ENCODE measurements around the gene SH3PXD2B. TPM values are rescaled to one million over a fixed set of nuclear protein-coding genes. Genes with fewer than 3 reads are reported as not detected.

SH3PXD2B gene
- total RNA-seq, 6 donors from 2014 or later, result 17.1 to 55.5 (median 43.2) TPM

DNA sequence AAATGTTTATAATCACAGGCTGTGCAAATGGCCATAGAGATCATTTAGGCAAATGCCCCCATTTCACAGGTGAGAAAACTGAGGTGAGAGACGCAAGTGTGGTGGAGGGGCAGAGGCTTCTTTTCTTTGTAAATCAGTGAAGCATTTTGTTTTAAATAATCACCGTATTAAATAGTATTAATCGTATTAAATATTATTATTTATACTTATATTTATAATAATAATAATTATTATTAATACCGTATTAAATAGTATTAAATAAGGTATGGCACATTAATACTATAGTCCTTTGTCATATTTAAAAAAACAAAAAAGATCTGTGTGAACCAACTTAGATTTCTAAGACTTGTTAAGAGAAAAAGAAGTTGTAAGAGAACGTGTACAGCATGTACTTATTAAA lies 32.6 kb upstream of the SH3PXD2B start:
- 91 to 94% methylated on average over 5 of the region's 5 CpGs for WGBS, 2 donors
- ATAC-seq (ENCODE audit: low FRiP score in 2 of 2), result no peak

DNA sequence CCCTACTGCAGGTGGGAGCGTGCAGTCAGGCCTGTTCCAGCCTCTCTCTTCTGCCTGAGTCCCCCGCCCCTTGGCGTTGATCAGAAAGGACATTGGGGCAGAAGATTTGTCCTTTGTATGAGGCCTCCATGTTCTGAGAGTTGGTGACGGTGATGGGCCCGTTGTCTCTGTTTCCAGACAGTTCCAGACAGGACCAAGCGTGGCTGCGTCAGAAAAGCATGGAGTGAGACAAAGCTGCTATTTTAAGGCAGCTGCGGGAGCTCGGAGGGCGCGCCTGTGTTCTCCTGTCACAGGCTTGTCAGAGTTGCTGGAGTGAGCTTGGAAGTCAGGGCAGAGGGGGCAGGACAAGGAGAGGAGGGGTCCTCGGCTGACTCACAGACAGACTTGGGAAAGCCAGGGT lies 32.1 kb upstream of the SH3PXD2B start:
- DNase-seq (no peak), ATAC-seq (ENCODE audit: low FRiP score in 2 of 2) (no peak)
- Histone ChIP-seq H3K36me3 (no peaks in the 10 kb centered on the region), H3K9me3 (no peaks in the 10 kb centered on the region), H3K27ac (no peak overlapping the region), H3K27me3 (no peaks in the 10 kb centered on the region), H3K4me3 (no peak overlapping the region), H3K4me1 (no peaks in the 10 kb centered on the region)
- WGBS, 2 donors, result 85 to 88% methylated on average over 12 of the region's 12 CpGs
- TF ChIP-seq, protein P1, sequence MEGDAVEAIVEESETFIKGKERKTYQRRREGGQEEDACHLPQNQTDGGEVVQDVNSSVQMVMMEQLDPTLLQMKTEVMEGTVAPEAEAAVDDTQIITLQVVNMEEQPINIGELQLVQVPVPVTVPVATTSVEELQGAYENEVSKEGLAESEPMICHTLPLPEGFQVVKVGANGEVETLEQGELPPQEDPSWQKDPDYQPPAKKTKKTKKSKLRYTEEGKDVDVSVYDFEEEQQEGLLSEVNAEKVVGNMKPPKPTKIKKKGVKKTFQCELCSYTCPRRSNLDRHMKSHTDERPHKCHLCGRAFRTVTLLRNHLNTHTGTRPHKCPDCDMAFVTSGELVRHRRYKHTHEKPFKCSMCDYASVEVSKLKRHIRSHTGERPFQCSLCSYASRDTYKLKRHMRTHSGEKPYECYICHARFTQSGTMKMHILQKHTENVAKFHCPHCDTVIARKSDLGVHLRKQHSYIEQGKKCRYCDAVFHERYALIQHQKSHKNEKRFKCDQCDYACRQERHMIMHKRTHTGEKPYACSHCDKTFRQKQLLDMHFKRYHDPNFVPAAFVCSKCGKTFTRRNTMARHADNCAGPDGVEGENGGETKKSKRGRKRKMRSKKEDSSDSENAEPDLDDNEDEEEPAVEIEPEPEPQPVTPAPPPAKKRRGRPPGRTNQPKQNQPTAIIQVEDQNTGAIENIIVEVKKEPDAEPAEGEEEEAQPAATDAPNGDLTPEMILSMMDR (IDR thresholded peaks at IDR 0.05), result no peak
- no peak for TF ChIP-seq POLR2A (IDR thresholded peaks at IDR 0.05)
- TF ChIP-seq EP300 (IDR thresholded peaks at IDR 0.05), result no peak
- no peak for TF ChIP-seq POLR2AphosphoS5 (IDR thresholded peaks at IDR 0.05)

More for the DNA sequence above, 32.6 kb upstream of the SH3PXD2B start:
- no peaks in the 10 kb centered on the region for H3K9me3 ChIP-seq
- no peak overlapping the region for H3K27ac ChIP-seq
- no peak overlapping the region for H3K4me3 ChIP-seq
- no peak for TF ChIP-seq POLR2A (IDR thresholded peaks at IDR 0.05)
- TF ChIP-seq EP300 (IDR thresholded peaks at IDR 0.05), result no peak
- TF ChIP-seq, protein P1 (IDR thresholded peaks at IDR 0.05), result no peak
- TF ChIP-seq POLR2AphosphoS5 (IDR thresholded peaks at IDR 0.05), result no peak
- no peaks in the 10 kb centered on the region for H3K36me3 ChIP-seq
- DNase-seq, result no peak
- no peaks in the 10 kb centered on the region for H3K4me1 ChIP-seq
- no peaks in the 10 kb centered on the region for H3K27me3 ChIP-seq

DNA sequence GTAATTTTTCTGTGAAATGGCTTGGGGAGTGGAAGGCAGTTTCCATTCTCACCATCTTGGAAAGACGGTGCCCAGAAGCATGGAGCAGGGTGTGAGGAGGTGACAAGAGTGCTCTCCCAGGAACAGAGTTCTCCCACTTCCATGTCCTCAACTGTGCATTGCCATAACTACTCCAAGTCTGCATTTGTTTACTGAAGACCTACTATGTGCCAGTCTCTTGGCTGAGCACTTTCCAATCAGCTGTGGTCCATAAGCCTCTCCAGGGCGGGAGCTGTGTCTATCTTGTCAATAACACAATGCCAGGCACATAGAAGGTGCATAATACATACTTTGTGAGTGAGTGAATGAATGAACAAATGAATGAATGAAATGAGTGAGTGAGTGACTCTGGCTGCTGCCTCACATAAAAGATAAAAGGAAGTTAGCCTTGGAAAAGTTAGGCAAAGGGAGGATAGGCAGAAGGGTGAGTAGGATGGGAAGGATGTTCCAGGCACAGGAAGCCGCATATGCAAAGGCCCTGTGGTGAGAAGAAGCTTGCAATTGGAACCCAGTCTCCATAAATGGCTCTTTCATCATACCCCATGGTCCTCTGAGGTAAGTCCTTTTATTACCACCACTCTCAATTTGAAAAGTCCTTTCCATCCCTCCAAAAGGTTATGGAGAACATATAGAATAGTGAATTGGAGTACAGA lies 31.3 kb upstream of the SH3PXD2B start:
- no peaks in the 10 kb centered on the region for H3K4me1 ChIP-seq
- no peak overlapping the region for H3K4me3 ChIP-seq
- 73 to 74% methylated on average over 3 of the region's 3 CpGs for WGBS, 2 donors
- ATAC-seq (ENCODE audit: low FRiP score in 2 of 2) (no peak), DNase-seq (no peak)
- TF ChIP-seq POLR2A (IDR thresholded peaks at IDR 0.05) (no peak), EP300 (IDR thresholded peaks at IDR 0.05) (no peak)
- TF ChIP-seq, protein P1 (IDR thresholded peaks at IDR 0.05), result no peak
- H3K27ac ChIP-seq, result no peak overlapping the region
- no peaks in the 10 kb centered on the region for H3K27me3 ChIP-seq
- no peaks in the 10 kb centered on the region for H3K9me3 ChIP-seq
- no peaks in the 10 kb centered on the region for H3K36me3 ChIP-seq

DNA sequence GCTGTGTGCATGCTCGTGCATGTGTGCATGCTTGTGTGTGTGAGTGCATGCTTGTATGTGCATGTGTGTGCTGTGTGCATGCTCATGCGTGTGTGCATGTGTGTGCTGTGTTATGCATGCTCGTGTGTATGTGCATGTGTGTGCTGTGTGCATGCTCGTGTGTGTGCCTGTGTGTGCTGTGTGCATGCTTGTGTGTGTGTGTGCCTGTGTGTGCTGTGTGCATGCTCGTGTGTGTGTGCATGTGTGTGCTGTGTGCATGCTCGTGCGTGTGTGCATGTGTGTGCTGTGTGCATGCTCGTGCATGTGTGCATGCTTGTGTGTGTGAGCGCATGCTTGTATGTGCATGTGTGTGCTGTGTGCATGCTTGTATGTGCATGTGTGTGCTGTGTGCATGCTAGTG lies 30.3 kb upstream of the SH3PXD2B start:
- H3K4me3 ChIP-seq, result no peak overlapping the region
- H3K27ac ChIP-seq, result no peak overlapping the region
- H3K36me3 ChIP-seq, result no peaks in the 10 kb centered on the region
- H3K27me3 ChIP-seq, result no peaks in the 10 kb centered on the region
- H3K9me3 ChIP-seq, result no peaks in the 10 kb centered on the region
- H3K4me1 ChIP-seq, result no peaks in the 10 kb centered on the region
- DNase-seq (no peak), ATAC-seq (ENCODE audit: low FRiP score in 2 of 2) (no peak)
- TF ChIP-seq EP300 (IDR thresholded peaks at IDR 0.05) (no peak), POLR2AphosphoS5 (IDR thresholded peaks at IDR 0.05) (no peak), POLR2A (IDR thresholded peaks at IDR 0.05) (no peak)
- TF ChIP-seq, protein P1 (IDR thresholded peaks at IDR 0.05), result no peak
- 40 to 81% methylated on average over 2 to 9 of the region's 9 CpGs for WGBS, 2 donors

All from upper lobe of left lung (tissue), 6 donors.